PC-9 (cell line): ENCODE results near the gene ALDOA. TPM values are rescaled to one million over a fixed set of nuclear protein-coding genes. Genes with fewer than 3 reads are reported as not detected.
A peak's percentile ranks its signal among the peaks of the same experiment; 100 is the strongest.

Source experiments
- BruUV-seq: library from RNA; stranded (reverse); fragments of 400-500 nt; replicated peaks from 2 replicates; lab custom pipeline; 2021; lab: Mats Ljungman, UMichigan
- CTCF ChIA-PET: fragments of 300-600 bp; sonication (Branson Sonifier 250); formaldehyde crosslinking; loops from one replicate; lab custom pipeline; 2022; ENCODE audit warnings: antibody characterized with exemption; lab: Charles Lee
- POLR2A ChIA-PET: fragments of 300-600 bp; sonication (Branson Sonifier 250); formaldehyde crosslinking; loops from one replicate; lab custom pipeline; 2022; ENCODE audit warnings: antibody characterized with exemption; ENCODE audit not compliant: unreplicated experiment; lab: Charles Lee
- DNase-seq, 2 experiments: peaks; one replicate each; pipeline versions ENCODE4 v3.0.0 to v3.0.0-alpha.2; 2015 to 2022; ENCODE audit warnings: mixed read lengths in 1 of 2
- H2AFZ ChIP-seq: fragments of 200-600 bp; sonication (generic); 2 replicates; pipeline ENCODE4 v1.8.1; 2017; ENCODE audit warnings: antibody characterized with exemption
- H3F3A ChIP-seq: fragments of 200-600 bp; sonication (generic); 2 replicates; pipeline ENCODE4 v1.8.1; 2017; ENCODE audit warnings: antibody characterized with exemption, mild to moderate bottlenecking, low read depth; ENCODE audit not compliant: insufficient read depth
- H3K27ac ChIP-seq: fragments of 200-600 bp; sonication (generic); 2 replicates; pipeline ENCODE4 v1.6.1; 2016; ENCODE audit warnings: mixed run types
- H3K27me3 ChIP-seq: fragments of 200-600 bp; sonication (generic); 2 replicates; pipeline ENCODE4 v1.6.1; 2016; ENCODE audit warnings: low read depth, mixed run types; ENCODE audit not compliant: insufficient read depth
- H3K36me3 ChIP-seq: fragments of 200-600 bp; sonication (generic); 2 replicates; pipeline ENCODE4 v1.6.1; 2016; ENCODE audit warnings: low read depth, mixed run types
- H3K4me1 ChIP-seq: fragments of 200-600 bp; sonication (generic); replicated peaks from 2 replicates; pipeline ENCODE4 v1.6.1; 2016; ENCODE audit warnings: mixed run types; ENCODE audit not compliant: insufficient read depth
- H3K4me2 ChIP-seq: fragments of 200-600 bp; sonication (generic); 2 replicates; pipeline ENCODE4 v1.6.1; 2017; ENCODE audit warnings: mixed run types
- H3K4me3 ChIP-seq: fragments of 200-600 bp; sonication (generic); 2 replicates; pipeline ENCODE4 v1.6.1; 2016; ENCODE audit warnings: mixed run types
- H3K79me2 ChIP-seq: fragments of 200-600 bp; sonication (generic); 2 replicates; pipeline ENCODE4 v1.6.1; 2017; ENCODE audit warnings: low read depth, mixed run types
- H3K9me2 ChIP-seq: fragments of 200-600 bp; sonication (generic); 2 replicates; pipeline ENCODE4 v1.8.1; 2017; ENCODE audit warnings: mild to moderate bottlenecking; ENCODE audit not compliant: insufficient read depth
- H3K9me3 ChIP-seq: fragments of 200-600 bp; sonication (generic); 2 replicates; pipeline ENCODE4 v1.8.1; 2016; ENCODE audit warnings: low read depth; ENCODE audit not compliant: insufficient read depth
- H4K20me1 ChIP-seq: fragments of 200-600 bp; sonication (generic); 2 replicates; pipeline ENCODE4 v1.8.1; 2017; ENCODE audit not compliant: insufficient read depth
- CTCF ChIP-seq: fragments of 200-600 bp; sonication (generic); conservative IDR thresholded peaks from 2 replicates; pipeline ENCODE4 v1.6.1; 2017; ENCODE audit warnings: mixed run types, antibody characterized with exemption, mild to moderate bottlenecking, moderate library complexity
- EZH2 ChIP-seq: fragments of 200-600 bp; sonication (generic); IDR thresholded peaks from 2 replicates; pipeline ENCODE4 v1.8.0; 2017; ENCODE audit warnings: antibody characterized with exemption, low read depth
- intact Hi-C: fragments of 100-400 bp; cut with micrococcal nuclease; formaldehyde crosslinking; loops from one replicate; pipeline ENCODE4 v1.10.0; 2022; ENCODE audit not compliant: unreplicated experiment
- total RNA-seq: library from RNA; stranded (reverse); gene quantifications from 2 replicates; pipeline ENCODE4 v1.2.3, GENCODE V29; 2021

Gene ALDOA
- total RNA-seq, 1 experiment from 2014 or later: 3,090 TPM

- Histone ChIP-seq H3F3A (peaks cover 89% of the 10 kb centered on the region), H3K27me3 (no peaks in the 10 kb centered on the region), H3K27ac (peak overlapping the region; percentile 48), H3K36me3 (peaks cover 51% of the 10 kb centered on the region), H3K4me2 (peak overlapping the region; percentile 97; the same call in 1 of the 2 replicates), H3K9me3 (no peaks in the 10 kb centered on the region), H4K20me1 (peaks cover 60% of the 10 kb centered on the region), H3K9me2 (no peaks in the 10 kb centered on the region), H3K4me1 (peaks cover 19% of the 10 kb centered on the region), H2AFZ (no peak overlapping the region), H3K79me2 (peaks cover 64% of the 10 kb centered on the region), H3K4me3 (no peak overlapping the region)
- DNase-seq: peak in 1 of 2 experiments; percentile 65
- no TSS peak for BruUV-seq
- TF ChIP-seq EZH2: no peak
- TF ChIP-seq CTCF: peak; percentile 79
- ChIA-PET POLR2A (interaction anchor here (0.6 kb wide), 1 partner anchor 9 kb away, joined by 5 read pairs; no protein-coding TSS in a partner anchor), CTCF (no interaction called here)
- intact Hi-C loops: loop anchor here (5.0 kb wide), 1 partner anchor 588 kb away; the partner anchor contains the start of gene FBRS
These were observed 3.4 kb downstream of the ALDOA start for GRCh38 chr16:30068750-30069610.

- CTCF ChIA-PET: no interaction called here
- peaks cover 56% of the 10 kb centered on the region for H3K79me2 ChIP-seq
These were observed 4.3 kb downstream of the ALDOA start for GRCh38 chr16:30069611-30070462.

More at GRCh38 chr16:30069611-30070462, 4.3 kb downstream of the ALDOA start:
- no peak overlapping the region for H3K4me2 ChIP-seq
- no peak overlapping the region for H2AFZ ChIP-seq
- H3K36me3 ChIP-seq: peaks cover 51% of the 10 kb centered on the region
- intact Hi-C loops: loop anchor here (5.0 kb wide), 1 partner anchor 587 kb away; the partner anchor contains the start of gene FBRS
- BruUV-seq: no TSS peak
- peaks cover 22% of the 10 kb centered on the region for H3K4me1 ChIP-seq
- no peak overlapping the region for H3K4me3 ChIP-seq
- H4K20me1 ChIP-seq: peaks cover 60% of the 10 kb centered on the region
- TF ChIP-seq EZH2: no peak
- TF ChIP-seq CTCF: no peak
- POLR2A ChIA-PET: interaction anchor here (0.6 kb wide), 1 partner anchor 10 kb away, joined by 5 read pairs; no protein-coding TSS in a partner anchor
- no peaks in the 10 kb centered on the region for H3K9me3 ChIP-seq
- H3K9me2 ChIP-seq: no peaks in the 10 kb centered on the region
- H3K27ac ChIP-seq: no peak overlapping the region; the same call in 1 of the 2 replicates
- DNase-seq: no peak
- no peaks in the 10 kb centered on the region for H3K27me3 ChIP-seq
- H3F3A ChIP-seq: peaks cover 89% of the 10 kb centered on the region
